Hematopoietic multipotent progenitor cell treated with erythropoietin and hydrocortisone succinate and interleukin-3 and kit ligand, for 15 days (in vitro differentiated cells): ENCODE results near the gene TVP23C.

ENCODE experiments used
- DNase-seq: peaks from one replicate; pipeline ENCODE4 v3.0.0-alpha.2; 2015; ENCODE audit warnings: low spot score

Gene TVP23C

DNA sequence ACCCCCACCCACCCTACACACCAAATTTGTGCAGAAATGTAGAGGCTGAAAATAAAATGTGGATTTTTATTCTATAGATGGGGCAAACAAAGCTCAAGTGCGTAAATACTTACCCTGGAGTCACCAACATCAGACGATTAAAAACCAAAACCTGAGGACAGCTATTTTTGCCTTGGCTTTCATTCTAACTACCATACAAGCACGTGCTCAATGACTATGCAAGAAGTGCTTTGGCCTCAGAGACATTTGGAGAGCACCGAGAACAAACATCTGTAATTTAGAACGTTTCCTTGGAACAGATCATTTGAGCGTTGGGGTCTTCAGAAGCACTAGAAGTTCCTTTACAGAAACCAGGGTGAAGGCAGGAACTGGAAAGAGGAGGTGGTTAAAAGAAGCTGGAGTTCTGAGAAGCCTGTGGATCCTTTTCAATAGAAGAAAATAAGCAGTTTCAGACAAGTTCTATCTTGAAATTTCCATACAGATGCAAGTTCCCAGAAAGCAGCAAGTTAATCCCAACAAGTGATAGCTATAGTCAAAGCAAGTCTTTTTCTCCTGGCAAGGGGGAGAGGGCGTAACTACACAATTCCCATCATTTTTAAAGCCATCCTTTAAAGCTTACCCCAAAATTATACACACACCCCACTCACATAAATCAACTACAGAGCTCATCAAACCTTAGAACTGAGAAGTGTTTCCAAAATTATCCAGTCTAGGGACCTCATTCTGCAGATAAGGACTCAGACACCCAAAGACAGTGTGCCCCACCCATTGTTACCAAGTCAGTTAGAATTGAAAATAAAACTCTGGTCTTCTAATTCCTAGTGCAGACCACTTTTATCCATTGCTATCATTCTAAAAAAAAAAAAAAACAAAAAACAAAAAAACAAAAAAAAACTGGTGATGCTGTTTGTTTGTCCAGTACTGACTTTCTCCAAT lies 66.3 kb downstream of the TVP23C start:
- DNase-seq, result peak; percentile 23

DNA sequence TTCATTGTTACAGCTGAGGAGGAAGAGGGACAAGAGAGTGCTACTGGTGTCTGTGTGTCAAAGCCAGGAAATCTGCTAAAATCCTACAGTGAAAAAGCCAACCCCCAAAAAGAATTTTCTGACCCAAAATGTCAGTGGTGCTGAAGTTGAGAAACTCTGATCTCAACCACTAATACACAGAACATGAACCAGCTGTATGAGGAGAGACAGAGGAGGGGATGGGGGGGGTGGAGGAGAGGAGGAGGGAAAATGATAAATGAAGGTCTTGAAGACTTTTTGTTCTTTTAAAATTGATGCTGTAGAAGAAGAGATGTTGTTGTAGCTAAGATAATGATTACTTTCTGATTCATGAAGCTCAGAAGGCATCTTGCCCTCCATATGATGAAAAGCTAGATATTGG lies 68.5 kb downstream of the TVP23C start:
- no peak for DNase-seq

DNA sequence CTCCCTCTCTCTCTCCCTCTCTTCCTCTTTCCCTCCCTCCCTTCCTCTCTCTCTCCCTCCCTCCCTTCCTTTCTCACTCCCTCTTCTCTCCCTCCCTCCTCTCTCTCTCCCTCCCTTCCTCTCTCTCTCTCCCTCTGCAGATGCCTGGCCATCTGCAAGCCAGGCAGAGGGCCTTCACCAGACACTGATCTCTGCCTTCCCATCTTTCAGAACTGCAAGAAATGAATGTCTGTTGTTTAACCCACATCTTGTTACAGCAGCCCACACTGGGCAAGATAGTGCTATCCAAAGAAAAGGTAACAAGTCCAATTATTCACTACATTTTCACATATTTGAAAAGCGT lies 69.6 kb downstream of the TVP23C start:
- DNase-seq, result no peak

DNA sequence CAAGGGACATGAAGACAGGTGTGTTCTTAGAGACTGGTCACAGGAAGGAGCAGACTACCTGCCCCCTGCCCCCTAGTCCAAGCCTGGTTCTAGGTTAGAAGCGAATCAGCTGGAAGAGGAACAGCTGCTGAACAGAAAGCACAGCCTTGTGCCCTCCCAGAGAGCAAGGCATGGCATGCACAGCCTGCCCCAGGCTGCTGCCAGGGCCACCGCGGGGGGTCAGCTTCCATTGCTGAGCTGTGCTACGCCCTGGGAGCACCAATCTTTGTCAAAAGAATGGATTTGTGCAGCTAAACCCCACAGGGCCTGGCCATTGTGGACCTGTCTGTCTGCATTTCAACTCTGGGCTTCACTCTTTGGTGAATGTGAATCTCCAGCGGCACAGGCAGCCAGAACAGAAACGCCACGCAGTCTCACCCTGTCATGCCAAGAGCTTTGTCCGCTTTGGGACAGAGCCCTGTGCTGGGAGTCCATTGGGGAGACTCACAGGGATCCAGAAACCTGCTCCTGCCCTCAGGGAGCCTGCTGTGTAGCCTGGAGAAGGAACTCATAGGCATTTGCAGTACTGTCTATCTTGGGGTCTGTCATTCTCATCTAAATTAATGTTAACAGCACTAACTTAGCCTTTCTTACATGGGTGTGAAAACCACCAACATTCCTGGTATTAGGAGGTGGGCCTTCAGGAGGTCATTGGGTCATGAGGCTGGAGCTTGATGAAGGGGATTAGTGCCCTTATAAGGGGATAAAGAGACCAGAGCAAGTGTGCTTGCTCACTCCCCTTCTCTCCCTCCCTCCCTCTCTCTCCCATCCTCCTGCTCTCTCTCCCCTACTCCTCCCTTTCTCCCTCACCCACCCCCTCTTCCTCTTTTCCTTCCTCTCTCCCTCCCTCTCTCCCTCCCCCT lies 70.2 kb downstream of the TVP23C start:
- no peak for DNase-seq

DNA sequence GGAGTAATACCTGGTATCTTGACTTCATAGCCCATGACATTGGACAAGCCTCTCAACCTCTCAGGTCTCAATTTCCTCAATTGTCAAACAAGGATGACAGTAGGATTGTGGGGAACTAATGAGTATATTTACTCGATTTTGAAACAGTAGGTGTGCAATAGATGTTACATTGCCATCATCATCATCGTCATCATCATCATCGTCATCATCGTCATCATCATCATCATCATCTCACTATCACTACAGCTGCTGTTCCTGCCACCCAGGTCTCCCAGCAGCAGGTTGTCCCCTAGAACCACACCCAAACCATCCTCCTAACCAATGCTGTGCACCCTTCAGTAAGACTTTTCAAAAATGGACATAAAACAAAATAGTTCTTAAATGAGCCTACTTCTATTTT lies 71.1 kb downstream of the TVP23C start:
- no peak for DNase-seq

DNA sequence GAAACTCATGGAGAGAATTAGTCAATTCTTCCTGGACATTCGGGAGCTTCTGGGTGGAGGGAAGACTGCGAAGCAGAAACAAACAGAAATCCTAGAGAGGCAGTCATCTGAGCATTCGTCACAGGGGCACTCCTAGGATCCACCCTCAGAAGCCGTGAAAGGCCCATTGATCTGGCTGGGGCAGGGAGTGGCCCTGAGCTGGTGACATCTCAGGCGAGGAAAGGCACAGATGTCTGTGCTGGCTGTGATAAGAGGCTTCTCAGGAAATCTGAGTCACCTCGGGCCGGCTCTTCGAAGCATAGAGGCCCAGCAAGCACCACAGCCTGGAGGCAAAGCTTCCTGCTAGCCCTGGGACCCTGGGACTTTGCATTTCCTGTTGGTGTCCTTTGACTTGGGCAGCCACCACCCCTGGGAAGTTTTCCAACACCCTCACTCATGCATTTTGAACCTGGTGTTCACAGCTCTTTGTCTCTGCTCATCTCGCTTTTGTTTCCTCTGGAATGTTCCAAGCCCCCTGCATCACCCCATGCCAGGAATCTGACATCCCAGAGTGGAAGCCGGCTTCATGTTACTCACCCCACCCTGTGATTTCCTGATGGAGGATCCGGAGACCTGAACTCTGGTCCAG lies 72.5 kb downstream of the TVP23C start:
- peak; percentile 95 for DNase-seq

DNA sequence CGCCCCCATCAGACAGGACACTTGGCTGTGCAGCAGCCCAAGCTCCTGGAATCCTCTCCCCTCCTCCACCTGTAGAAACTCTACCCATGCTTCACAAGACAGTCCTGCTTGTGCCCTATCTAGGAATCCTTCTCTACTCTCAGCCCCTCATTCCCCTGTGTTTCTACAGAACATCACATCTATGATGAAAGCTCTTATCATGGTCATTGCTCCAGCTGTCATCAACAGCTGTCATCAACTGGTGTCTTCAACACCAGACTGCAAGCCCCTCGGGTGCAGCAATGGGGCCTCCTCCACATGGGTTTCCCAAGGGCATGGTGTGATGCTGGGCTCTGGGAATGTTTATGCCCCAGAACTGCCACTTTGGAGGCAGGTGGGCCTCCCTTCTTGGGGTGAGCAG lies 74.7 kb downstream of the TVP23C start:
- no peak for DNase-seq

DNA sequence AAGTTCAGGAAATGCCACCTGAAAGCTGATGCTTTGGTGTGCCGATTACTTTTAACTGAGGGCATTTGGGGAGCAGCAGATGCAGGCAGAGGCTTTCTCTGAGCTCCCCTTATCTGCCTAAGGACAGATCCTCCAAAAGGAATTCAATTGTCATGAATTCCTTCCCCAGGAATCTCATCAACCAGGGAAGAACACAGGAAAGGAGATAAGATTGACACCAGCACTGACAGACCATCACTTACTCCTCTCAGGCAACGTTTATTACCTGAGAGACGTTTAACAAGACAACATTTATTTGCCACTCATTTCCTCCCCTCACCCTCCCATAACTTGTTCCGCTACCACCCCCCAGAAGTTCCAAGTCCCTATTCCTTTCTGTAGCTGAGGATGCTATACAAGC lies 78.2 kb downstream of the TVP23C start:
- DNase-seq, result no peak

DNA sequence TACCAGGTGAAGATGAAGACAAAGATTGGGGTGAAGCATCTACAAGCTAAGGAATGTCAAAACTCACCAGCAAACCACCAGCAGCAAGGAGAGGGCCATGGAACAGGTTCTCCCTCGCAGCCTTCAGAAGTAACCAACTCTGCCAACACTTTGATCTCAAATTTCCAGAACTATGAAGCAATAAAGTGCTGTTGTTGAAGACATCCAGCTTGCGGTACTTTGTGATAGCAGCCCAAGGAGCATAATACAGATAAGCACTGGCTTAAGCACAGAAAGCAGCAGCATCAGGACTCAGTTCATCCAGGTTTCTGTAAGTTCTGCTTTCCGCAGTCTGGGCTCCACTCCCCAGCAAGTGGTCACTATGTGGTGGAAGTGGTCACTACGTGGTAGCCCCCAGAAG lies 79.9 kb downstream of the TVP23C start:
- peak; percentile 25 for DNase-seq

DNA sequence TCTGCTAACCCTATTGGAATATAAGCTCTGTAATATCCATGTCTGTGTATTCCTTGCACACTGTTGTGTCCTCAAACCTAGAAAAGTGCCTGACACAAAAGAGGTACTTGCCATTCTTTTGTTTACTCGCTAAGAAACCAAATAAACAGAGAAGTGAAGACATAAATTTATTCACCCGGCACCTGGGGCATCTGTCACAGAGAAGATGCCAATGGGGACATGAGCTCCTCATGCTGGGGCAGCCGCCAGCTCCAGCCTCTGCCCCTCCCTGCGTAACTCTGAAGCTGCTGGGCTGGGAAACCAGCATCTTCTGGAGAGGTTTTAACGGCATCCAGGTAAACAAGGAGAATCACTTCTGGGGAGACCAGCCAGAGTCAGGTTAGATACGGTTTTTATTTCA lies 80.8 kb downstream of the TVP23C start:
- DNase-seq, result no peak

DNA sequence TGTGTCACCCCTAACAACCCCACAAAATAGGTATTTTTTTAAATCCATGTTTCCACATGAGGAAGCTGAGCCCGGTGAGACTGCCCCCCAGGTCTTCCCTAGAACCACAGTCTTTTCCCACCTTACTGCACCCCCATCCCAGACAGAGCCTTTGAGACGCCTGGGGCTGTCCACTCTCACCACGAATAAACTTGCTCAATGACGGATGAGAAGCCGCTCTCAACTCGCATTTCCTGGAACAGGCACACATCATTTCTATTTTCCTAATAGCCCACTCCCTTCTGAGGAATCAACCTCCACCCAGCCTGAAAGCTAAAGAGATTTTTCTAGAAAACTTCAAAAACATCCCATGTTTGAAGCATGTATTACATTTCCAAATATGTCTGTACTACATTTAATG lies 81.8 kb downstream of the TVP23C start:
- DNase-seq, result no peak

DNA sequence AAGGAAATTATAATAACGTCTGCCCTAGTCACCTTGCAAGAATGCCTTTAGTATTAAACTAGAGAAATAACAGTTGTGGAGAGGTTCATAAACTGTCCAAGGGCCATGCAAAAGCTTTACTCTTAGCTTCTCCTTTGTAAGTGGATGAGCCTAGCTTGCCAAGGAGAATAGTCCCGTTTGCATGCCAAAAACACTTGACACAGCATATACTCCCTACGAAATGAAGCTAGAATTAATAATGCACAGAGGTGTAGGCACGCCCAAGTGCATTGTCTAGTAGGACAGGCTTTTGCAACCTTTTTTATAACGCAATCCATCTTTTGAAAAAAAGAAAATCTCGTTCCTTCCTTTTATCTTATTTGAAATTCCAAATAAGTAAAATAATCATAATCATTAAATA lies 83.1 kb downstream of the TVP23C start:
- DNase-seq, result no peak

DNA sequence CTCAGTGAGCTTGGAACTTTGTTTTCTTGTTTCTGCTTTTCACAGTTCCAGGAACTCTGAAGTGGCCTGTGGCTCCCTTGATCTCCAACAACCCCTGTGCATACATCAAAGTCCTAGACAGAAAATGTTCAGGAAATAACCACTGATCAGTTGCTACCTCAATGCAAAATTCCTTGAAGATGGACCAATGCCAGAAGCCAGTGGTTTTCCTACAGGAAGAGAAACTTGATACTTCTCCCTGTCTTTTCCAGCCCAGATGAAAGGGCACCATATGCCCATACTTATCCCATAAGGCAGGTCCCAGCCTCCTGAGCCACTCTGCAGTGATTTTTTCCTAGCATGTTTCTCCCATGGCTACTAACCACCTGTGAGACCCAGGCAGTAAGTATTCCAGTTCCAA lies 83.6 kb downstream of the TVP23C start:
- no peak for DNase-seq

DNA sequence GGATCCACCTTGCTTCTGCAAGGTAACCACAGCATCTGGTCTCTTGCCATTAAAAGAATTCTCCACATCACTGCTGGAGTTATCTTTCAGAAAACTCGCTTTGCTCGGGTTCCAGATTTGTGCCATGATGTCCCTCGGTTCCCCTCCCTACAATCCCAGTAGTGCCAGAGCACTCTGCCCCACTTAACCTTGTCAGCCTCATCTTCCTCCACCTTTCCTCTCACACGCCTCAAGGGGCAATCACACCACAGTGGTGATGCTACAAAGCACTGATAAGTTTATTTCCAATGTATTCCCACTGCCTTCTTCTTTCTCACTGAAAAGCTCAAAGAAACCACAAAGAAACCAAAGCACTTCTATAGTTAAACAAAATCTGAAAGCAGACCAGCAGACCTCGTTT lies 84.4 kb downstream of the TVP23C start:
- DNase-seq, result no peak

DNA sequence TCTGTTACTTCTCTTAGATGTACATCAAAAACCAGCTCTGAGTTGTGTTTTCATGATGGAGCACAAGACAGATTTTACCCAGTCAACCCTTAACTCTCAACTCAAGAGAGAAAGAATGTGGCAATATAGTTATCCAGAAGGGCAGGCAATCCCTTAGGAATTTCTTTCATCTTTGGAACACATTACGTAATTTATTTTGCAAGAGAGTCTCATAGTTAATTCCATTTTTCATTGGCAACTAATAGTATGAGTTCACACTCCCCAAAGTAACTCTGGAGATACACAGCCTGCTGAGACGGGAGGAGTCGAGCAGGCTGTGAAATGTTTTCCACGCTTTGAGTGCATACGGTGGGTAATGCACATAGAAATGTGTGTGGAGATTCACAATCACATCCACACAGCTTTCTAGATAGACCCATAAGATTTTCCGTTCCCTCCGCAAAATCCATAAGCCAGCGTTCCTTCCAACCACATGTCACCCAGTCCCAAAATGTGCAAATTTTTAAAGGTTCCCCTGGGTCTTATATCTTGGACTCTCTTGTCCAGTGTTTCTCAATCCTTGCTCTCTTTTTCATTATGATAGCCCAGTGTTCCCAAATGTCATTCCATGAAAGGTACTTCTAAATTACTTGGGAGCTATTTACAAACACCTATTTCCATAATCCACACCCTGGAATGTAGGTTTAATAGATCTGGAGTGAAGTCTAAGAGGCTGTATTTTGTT lies 87.5 kb downstream of the TVP23C start:
- no peak for DNase-seq

DNA sequence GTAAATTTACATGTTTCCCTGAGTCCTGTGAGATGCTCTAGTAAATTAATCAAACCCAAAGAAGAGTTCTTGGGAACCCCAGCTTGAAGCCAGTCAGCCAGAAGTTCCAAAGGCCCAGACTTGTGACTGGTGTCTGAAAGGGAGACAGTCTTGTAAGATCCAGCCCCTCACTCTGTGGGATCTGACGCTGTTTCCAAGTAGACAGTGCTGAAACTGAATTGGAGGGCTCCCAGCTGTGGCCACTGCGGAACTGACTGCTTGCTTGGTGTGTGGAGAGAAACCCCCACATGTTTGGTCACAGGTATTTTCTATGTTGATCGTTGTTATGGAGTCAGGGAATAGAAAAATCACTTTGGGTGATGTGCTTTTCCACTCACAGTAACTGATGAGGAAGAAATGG lies 90.4 kb downstream of the TVP23C start:
- DNase-seq, result no peak

DNA sequence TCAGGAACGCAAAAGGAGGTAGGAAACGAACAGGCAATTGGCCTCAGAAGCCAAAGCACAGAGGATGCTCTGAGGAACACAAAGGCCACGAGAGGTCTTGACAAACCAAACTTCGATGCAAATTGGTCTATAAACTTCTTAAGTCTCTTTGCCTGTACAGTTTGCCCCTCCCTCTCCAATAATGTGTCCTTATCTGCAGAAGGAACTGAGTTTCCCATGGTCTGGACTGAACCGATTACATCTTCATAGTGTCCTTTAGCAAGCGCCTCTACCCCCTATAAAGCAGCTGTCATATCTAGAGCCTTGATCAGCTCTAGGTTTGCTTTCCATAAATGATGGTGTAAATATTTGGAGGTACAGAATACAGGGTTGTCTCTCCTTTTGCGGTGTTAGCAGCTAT lies 92.7 kb downstream of the TVP23C start:
- no peak for DNase-seq

DNA sequence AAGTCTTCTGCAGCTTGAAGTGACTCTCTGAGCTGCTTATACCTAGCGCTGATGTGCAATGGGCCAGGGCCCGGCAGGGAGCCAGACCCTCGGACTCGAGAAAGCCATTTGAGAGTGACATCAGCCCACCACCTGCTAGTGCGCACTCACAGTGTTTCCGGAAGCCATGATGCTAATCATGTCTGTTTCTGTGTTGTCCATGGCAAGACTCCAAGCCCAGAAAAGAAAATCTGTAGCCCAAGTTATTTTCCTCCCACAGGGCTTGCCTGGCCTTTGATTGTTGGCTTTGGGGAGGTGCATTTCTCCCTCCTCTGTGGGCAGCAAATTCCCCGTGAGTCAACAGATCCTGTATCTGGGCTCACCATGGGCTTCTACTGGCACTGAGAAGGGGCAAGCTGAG lies 94.0 kb downstream of the TVP23C start:
- DNase-seq, result no peak

DNA sequence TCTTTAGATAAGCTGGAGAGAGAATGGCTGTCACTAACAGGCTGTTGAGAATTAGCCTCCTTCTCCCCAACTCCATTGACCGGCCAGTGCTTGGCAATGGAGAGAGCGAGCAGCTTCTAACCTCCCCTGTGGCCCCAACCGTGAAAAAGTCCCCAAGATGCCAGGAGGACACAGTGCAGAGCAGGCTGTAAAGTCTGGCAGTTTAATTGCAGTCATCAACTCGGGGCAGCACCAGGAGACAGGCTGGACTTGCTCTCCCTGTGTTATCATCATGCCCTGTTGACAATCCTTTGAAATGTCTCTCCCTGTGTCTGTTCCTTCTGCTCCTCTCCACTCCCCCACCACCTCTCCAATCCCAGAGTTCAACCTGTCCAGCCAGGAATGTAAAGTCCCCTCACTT lies 95.2 kb downstream of the TVP23C start:
- no peak for DNase-seq

DNA sequence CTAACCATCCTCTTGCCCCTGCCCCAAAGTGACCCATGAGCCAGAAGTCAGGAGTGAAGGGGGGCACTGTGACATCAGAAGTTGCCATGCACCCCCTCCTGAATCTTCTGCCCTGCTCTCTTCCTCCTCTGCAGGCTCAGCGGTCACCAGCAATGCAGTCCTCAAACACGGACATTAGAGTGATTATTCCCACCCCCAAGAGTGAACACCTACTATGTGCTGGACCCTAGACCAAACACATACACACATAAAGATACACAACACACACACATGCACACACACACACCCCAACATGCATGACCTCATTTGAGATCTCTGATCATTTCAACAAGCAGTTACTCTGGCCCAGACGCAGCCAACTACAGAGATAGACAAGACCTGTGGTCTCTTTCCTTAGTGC lies 95.7 kb downstream of the TVP23C start, which contains the start of gene CDRT4:
TSS of gene CDRT4 (minus strand) at position 30 of the 400 bp plus-strand sequence. CDS start 27,383 bp downstream, outside the sequence.
- DNase-seq, result no peak

DNA sequence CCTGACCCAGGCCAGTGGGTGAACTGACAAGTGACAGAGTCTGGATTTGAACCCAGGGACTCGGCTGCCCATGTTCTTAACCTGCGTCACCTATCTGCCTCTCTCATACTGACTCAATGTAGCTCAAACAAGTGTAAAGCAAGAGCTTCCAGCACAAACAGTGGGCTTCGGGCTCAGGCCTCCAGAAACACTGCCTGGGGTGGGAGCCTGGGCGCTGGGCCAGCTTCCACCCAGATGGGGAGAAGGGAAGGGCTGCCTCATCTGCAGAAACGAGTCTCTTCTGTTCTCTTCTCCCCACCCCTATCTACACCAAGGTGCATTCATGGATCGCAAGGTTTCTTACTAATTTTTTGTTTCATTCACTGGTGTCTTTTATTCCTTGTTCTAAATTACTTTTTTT lies 97.2 kb downstream of the TVP23C start:
- no peak for DNase-seq
